ENCODE results near the gene COPG2.

DNA sequence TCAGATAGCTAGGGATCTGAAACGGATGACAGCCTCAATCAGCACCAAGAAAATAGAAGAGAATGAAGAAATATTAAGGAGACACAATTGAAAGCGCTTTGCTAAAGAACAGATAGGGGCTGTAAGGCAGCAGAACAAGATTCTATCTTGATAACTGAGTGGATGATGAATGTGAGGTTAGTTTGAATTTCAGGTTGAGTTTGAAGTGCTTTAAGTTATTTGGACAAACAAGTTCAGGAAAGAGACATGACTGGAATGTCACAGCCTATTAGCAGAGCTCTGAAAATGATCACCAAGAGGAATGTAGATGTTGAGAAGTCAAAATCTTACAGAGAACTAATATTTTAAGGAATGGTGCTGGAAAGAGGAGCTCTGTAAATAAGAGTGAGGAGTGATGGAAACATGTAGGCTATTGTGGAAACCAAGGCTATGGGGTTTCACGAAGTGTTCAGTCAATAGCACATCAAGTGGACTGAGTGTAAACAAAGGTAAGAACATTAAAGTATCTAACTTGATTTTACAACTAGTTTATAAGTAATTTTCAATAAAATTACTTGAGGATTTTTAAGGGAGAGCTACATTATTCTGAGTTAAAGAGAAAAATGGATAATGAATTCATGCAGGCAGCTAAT is 115.0 kb downstream of the COPG2 start:
- TF ChIP-seq, protein P1, sequence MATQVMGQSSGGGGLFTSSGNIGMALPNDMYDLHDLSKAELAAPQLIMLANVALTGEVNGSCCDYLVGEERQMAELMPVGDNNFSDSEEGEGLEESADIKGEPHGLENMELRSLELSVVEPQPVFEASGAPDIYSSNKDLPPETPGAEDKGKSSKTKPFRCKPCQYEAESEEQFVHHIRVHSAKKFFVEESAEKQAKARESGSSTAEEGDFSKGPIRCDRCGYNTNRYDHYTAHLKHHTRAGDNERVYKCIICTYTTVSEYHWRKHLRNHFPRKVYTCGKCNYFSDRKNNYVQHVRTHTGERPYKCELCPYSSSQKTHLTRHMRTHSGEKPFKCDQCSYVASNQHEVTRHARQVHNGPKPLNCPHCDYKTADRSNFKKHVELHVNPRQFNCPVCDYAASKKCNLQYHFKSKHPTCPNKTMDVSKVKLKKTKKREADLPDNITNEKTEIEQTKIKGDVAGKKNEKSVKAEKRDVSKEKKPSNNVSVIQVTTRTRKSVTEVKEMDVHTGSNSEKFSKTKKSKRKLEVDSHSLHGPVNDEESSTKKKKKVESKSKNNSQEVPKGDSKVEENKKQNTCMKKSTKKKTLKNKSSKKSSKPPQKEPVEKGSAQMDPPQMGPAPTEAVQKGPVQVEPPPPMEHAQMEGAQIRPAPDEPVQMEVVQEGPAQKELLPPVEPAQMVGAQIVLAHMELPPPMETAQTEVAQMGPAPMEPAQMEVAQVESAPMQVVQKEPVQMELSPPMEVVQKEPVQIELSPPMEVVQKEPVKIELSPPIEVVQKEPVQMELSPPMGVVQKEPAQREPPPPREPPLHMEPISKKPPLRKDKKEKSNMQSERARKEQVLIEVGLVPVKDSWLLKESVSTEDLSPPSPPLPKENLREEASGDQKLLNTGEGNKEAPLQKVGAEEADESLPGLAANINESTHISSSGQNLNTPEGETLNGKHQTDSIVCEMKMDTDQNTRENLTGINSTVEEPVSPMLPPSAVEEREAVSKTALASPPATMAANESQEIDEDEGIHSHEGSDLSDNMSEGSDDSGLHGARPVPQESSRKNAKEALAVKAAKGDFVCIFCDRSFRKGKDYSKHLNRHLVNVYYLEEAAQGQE (IDR thresholded peaks at IDR 0.05; ENCODE audit: unreplicated experiment) = no peak
- no peak for TF ChIP-seq EZH2phosphoT487 (IDR thresholded peaks at IDR 0.05; ENCODE audit: unreplicated experiment)
- no peak for TF ChIP-seq CREB1 (CRISPR knock-in tag; IDR thresholded peaks at IDR 0.05; ENCODE audit: low read depth)
- TF ChIP-seq, protein P2, sequence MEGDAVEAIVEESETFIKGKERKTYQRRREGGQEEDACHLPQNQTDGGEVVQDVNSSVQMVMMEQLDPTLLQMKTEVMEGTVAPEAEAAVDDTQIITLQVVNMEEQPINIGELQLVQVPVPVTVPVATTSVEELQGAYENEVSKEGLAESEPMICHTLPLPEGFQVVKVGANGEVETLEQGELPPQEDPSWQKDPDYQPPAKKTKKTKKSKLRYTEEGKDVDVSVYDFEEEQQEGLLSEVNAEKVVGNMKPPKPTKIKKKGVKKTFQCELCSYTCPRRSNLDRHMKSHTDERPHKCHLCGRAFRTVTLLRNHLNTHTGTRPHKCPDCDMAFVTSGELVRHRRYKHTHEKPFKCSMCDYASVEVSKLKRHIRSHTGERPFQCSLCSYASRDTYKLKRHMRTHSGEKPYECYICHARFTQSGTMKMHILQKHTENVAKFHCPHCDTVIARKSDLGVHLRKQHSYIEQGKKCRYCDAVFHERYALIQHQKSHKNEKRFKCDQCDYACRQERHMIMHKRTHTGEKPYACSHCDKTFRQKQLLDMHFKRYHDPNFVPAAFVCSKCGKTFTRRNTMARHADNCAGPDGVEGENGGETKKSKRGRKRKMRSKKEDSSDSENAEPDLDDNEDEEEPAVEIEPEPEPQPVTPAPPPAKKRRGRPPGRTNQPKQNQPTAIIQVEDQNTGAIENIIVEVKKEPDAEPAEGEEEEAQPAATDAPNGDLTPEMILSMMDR (conservative IDR thresholded peaks at IDR 0.05; ENCODE audit: low read depth in 2 of 2) = no peak
- no peak for TF ChIP-seq EZH2 (IDR thresholded peaks at IDR 0.05; ENCODE audit: low read depth, unreplicated experiment)
- no peak for TF ChIP-seq STAT1 (IDR thresholded peaks at IDR 0.05; ENCODE audit: unreplicated experiment)
- TF ChIP-seq JUNB (IDR thresholded peaks at IDR 0.05; ENCODE audit: unreplicated experiment) = no peak
- no peak for TF ChIP-seq POLR2AphosphoS5 (IDR thresholded peaks at IDR 0.05; ENCODE audit: low read depth)
- TF ChIP-seq ZNF114 (CRISPR knock-in tag; IDR thresholded peaks at IDR 0.05) = no peak
- no peak for TF ChIP-seq NANOG (IDR thresholded peaks at IDR 0.05; ENCODE audit: borderline replicate concordance)
